ENCODE data around the gene TCF7L2.

TCF7L2 gene

DNA sequence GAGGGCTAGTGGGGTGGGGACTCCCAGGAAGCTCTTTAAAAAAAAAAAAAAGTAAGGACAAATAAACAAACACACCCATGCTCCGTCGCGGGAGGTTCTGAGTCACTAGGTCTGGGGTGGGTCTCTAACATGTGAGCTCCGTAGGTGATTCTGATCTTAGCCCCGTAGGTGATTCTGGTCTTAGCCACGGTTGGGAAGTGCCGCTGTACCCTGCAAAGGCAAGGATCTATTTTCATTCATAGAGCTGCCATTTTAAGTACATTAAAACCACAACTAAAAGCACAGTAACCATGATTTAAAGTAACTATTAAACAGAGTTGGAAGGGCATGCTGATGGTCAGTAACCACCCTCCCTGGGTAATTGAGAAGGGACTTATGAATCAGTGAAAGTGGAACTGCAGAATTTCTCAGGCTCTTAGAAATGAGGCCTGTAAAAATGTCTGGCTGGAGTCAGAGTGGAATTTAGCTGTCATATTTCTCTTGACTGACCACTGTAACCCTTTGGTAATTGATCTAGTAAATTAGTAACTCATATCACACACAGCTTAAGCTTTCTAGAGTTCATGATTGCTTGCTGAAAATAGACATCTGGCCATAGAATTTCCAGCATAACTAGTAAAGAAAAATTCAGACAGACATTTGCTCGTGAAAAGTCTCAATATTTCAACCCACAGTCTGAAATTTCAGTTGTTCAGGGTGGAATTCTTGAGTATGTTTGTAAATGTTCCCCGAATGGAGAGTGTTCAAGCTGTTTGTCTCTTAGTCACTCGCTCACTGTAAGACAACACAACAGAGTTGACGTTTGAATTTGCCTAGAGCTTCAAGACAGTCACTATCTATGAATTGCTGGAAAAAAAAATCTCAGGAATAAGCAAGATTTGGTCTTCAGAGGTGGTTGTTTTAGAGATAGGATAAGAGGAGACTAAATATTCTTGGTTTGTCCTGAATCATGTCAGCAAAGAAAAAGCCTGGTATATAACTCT lies 34.2 kb upstream of the TCF7L2 start:
- H3K27me3 ChIP-seq (replicated peaks; ENCODE audit: control insufficient read depth, insufficient read depth, low read length): no peaks in the 10 kb centered on the region
- no peak overlapping the region for H3K4me3 ChIP-seq (replicated peaks; ENCODE audit: low read depth, low read length)
- no peaks in the 10 kb centered on the region for H3K36me3 ChIP-seq (ENCODE audit: control insufficient read depth, insufficient read depth, low read length)
- DNase-seq (ENCODE audit: extremely low read depth, insufficient read length): no peak
- TF ChIP-seq, protein P1, sequence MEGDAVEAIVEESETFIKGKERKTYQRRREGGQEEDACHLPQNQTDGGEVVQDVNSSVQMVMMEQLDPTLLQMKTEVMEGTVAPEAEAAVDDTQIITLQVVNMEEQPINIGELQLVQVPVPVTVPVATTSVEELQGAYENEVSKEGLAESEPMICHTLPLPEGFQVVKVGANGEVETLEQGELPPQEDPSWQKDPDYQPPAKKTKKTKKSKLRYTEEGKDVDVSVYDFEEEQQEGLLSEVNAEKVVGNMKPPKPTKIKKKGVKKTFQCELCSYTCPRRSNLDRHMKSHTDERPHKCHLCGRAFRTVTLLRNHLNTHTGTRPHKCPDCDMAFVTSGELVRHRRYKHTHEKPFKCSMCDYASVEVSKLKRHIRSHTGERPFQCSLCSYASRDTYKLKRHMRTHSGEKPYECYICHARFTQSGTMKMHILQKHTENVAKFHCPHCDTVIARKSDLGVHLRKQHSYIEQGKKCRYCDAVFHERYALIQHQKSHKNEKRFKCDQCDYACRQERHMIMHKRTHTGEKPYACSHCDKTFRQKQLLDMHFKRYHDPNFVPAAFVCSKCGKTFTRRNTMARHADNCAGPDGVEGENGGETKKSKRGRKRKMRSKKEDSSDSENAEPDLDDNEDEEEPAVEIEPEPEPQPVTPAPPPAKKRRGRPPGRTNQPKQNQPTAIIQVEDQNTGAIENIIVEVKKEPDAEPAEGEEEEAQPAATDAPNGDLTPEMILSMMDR (IDR thresholded peaks at IDR 0.05; ENCODE audit: insufficient read depth, low read length, poor library complexity, severe bottlenecking): no peak

DNA sequence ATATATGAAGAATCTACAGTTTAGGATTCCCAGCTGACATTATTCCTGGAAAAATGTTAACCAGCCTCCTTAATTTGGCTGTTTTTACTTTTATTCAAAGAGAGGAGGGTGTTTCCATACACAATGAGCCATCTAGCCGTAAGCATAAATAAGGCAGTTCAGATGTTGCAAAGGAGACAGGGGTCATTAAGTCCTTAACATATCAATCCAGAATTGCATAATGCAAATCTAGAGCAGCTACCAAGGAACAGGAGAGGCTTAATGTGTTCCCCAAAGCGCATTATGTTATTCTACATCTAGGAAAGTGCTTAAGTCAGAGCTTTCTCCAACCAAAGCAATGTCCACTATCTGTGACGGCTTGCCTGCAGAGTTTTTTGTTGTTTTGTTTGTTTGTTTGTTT lies 32.4 kb upstream of the TCF7L2 start:
- no peak for DNase-seq (ENCODE audit: extremely low read depth, insufficient read length)
- Histone ChIP-seq H3K36me3 (ENCODE audit: control insufficient read depth, insufficient read depth, low read length) (no peaks in the 10 kb centered on the region), H3K4me3 (replicated peaks; ENCODE audit: low read depth, low read length) (no peak overlapping the region), H3K27me3 (replicated peaks; ENCODE audit: control insufficient read depth, insufficient read depth, low read length) (no peaks in the 10 kb centered on the region)
- TF ChIP-seq, protein P1 (IDR thresholded peaks at IDR 0.05; ENCODE audit: insufficient read depth, low read length, poor library complexity, severe bottlenecking): no peak

DNA sequence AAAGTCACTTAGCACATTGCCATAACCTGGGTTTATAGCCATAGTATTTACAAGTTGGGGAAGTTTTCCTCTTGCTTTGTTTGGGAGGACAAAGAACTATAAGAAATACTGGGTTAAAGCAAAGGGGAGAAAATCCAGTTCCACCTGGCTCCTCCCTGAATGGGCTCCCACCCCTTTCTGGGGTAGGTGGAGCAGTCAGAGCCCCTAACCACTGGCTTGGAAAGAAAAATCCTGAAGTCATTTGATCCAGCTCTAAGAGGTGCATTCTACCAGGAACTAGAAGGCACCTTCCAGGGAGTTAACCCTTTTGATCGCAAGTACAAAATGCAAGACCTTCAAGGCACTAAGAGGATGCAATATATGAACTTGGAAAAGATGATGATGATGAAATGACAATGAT lies 31.3 kb upstream of the TCF7L2 start:
- Histone ChIP-seq H3K36me3 (ENCODE audit: control insufficient read depth, insufficient read depth, low read length) (no peaks in the 10 kb centered on the region), H3K4me3 (replicated peaks; ENCODE audit: low read depth, low read length) (no peak overlapping the region), H3K27me3 (replicated peaks; ENCODE audit: control insufficient read depth, insufficient read depth, low read length) (no peaks in the 10 kb centered on the region)
- TF ChIP-seq, protein P1 (IDR thresholded peaks at IDR 0.05; ENCODE audit: insufficient read depth, low read length, poor library complexity, severe bottlenecking): no peak
- DNase-seq (ENCODE audit: extremely low read depth, insufficient read length): no peak

DNA sequence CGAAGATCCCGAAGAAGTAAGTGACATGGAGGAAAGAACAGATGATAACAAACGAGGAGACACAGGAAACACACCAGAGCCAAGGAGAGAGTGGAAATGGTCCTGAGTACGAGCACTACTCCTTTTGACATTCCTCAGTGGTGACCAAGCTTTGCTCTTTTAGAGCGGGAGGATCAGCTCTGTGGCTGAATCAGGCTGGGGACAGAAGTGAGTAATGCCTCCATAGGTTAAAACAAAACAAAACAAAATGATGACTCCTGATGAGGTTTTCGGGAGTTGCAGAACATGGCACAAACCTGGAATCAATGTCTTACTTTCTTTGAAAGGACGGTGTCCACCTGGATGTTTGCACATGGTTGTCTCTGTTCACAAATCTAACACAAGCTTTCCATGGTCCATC lies 30.3 kb upstream of the TCF7L2 start:
- no peaks in the 10 kb centered on the region for H3K27me3 ChIP-seq (replicated peaks; ENCODE audit: control insufficient read depth, insufficient read depth, low read length)
- H3K36me3 ChIP-seq (ENCODE audit: control insufficient read depth, insufficient read depth, low read length): no peaks in the 10 kb centered on the region
- no peak for DNase-seq (ENCODE audit: extremely low read depth, insufficient read length)
- no peak overlapping the region for H3K4me3 ChIP-seq (replicated peaks; ENCODE audit: low read depth, low read length)
- TF ChIP-seq, protein P1 (IDR thresholded peaks at IDR 0.05; ENCODE audit: insufficient read depth, low read length, poor library complexity, severe bottlenecking): no peak

DNA sequence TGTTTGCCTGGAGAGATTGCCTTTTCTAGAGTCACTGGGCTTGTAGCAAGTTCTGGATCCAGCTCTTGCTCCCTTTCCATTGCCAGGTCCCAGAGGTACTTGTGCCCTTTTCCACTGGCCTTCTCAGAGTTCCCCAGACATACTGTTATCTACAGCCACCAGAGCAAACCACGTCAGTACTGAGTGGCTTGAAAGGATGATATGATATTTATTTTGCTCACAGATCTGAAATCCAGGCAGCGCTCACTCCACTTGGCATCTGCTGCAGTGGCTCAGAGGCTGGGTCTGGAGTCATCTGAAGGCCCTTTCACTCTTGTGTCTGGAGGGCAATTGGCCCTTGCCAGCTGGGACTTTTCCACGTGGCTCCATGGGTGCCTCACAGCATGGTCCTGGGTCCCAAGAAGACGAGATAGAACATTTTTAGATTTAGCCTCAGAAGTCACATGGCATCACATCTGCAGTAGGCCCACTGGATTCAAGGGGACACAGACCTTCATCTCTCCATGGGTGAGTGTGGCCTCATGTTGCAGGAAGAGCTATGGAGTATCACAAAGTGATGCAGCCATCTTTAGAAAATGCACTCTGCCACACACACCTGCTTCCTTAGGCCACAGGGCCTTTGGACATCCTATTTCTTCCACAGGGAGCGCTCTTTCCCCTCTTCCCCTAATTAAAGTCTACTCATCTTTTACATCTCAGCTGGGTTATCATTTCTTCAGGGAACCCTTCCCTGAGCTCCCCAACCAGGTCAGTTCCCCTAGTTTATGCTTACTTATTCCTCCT lies 22.9 kb upstream of the TCF7L2 start:
- Histone ChIP-seq H3K36me3 (ENCODE audit: control insufficient read depth, insufficient read depth, low read length) (no peaks in the 10 kb centered on the region), H3K27me3 (replicated peaks; ENCODE audit: control insufficient read depth, insufficient read depth, low read length) (no peaks in the 10 kb centered on the region), H3K4me3 (replicated peaks; ENCODE audit: low read depth, low read length) (no peak overlapping the region)
- no peak for DNase-seq (ENCODE audit: extremely low read depth, insufficient read length)
- TF ChIP-seq, protein P1 (IDR thresholded peaks at IDR 0.05; ENCODE audit: insufficient read depth, low read length, poor library complexity, severe bottlenecking): no peak
